Measurements from ENCODE around the gene PILRA. TPM values are rescaled to one million over a fixed set of nuclear protein-coding genes. Genes with fewer than 3 reads are reported as not detected.

PILRA gene
- total and polyA plus RNA-seq, 2 experiments from 2014 or later: 2.2 to 3.0 TPM

- no peaks in the 10 kb centered on the region for H4K20me1 ChIP-seq (ENCODE audit: insufficient read depth, poor library complexity, severe bottlenecking)
- DNase-seq (ENCODE audit: low spot score): no peak
- no peak overlapping the region for H2AFZ ChIP-seq
- H3K79me2 ChIP-seq: no peaks in the 10 kb centered on the region
- no peak overlapping the region for H3K4me2 ChIP-seq
- TF ChIP-seq EZH2 (IDR thresholded peaks at IDR 0.05; ENCODE audit: borderline replicate concordance) (no peak), EZH2phosphoT487 (IDR thresholded peaks at IDR 0.05; ENCODE audit: low read depth, severe bottlenecking, unreplicated experiment) (no peak), CTCF (IDR thresholded peaks at IDR 0.05; ENCODE audit: poor library complexity) (no peak)
- peaks cover 3% of the 10 kb centered on the region for H3K27me3 ChIP-seq
- H3K36me3 ChIP-seq (replicated peaks; ENCODE audit: insufficient read depth, low read depth): no peaks in the 10 kb centered on the region
- no peak overlapping the region for H3K27ac ChIP-seq
- no peaks in the 10 kb centered on the region for H3K9me2 ChIP-seq (replicated peaks; ENCODE audit: insufficient read depth)
- H3K9me3 ChIP-seq (ENCODE audit: low read depth): no peaks in the 10 kb centered on the region
- 93% methylated on average over 6 of the region's 6 CpGs for WGBS (ENCODE audit: low lambda C conversion rate, missing lambda C conversion rate)
- H3K4me1 ChIP-seq (ENCODE audit: insufficient read depth): no peaks in the 10 kb centered on the region
- H3K4me3 ChIP-seq: no peak overlapping the region
These were observed 11.5 kb downstream of the PILRA start for GRCh38 chr7:100384628-100385294.

- Histone ChIP-seq H4K20me1 (ENCODE audit: insufficient read depth, poor library complexity, severe bottlenecking) (no peaks in the 10 kb centered on the region), H3K27ac (no peak overlapping the region), H3K9me3 (ENCODE audit: low read depth) (no peaks in the 10 kb centered on the region), H3K9me2 (replicated peaks; ENCODE audit: insufficient read depth) (no peaks in the 10 kb centered on the region), H2AFZ (no peak overlapping the region), H3K79me2 (no peaks in the 10 kb centered on the region), H3K4me2 (no peak overlapping the region), H3K4me1 (ENCODE audit: insufficient read depth) (no peaks in the 10 kb centered on the region), H3K36me3 (replicated peaks; ENCODE audit: insufficient read depth, low read depth) (no peaks in the 10 kb centered on the region), H3K4me3 (no peak overlapping the region), H3K27me3 (peaks cover 3% of the 10 kb centered on the region)
- TF ChIP-seq CTCF (IDR thresholded peaks at IDR 0.05; ENCODE audit: poor library complexity): no peak
- no peak for TF ChIP-seq EZH2 (IDR thresholded peaks at IDR 0.05; ENCODE audit: borderline replicate concordance)
- no peak for TF ChIP-seq EZH2phosphoT487 (IDR thresholded peaks at IDR 0.05; ENCODE audit: low read depth, severe bottlenecking, unreplicated experiment)
- 91% methylated on average over 5 of the region's 5 CpGs for WGBS (ENCODE audit: low lambda C conversion rate, missing lambda C conversion rate)
- DNase-seq (ENCODE audit: low spot score): no peak
These were observed 13.7 kb downstream of the PILRA start for GRCh38 chr7:100386940-100387339.

- no peak for TF ChIP-seq EZH2phosphoT487 (IDR thresholded peaks at IDR 0.05; ENCODE audit: low read depth, severe bottlenecking, unreplicated experiment)
- TF ChIP-seq EZH2 (IDR thresholded peaks at IDR 0.05; ENCODE audit: borderline replicate concordance): no peak
- no peak for TF ChIP-seq CTCF (IDR thresholded peaks at IDR 0.05; ENCODE audit: poor library complexity)
- 67% methylated on average over 2 of the region's 2 CpGs for WGBS (ENCODE audit: low lambda C conversion rate, missing lambda C conversion rate)
- H3K9me2 ChIP-seq (replicated peaks; ENCODE audit: insufficient read depth): no peaks in the 10 kb centered on the region
These were observed 14.4 kb downstream of the PILRA start for GRCh38 chr7:100387695-100388094.

More at GRCh38 chr7:100387695-100388094, 14.4 kb downstream of the PILRA start:
- H3K4me3 ChIP-seq: no peak overlapping the region
- peaks cover 3% of the 10 kb centered on the region for H3K27me3 ChIP-seq
- no peaks in the 10 kb centered on the region for H3K4me1 ChIP-seq (ENCODE audit: insufficient read depth)
- H4K20me1 ChIP-seq (ENCODE audit: insufficient read depth, poor library complexity, severe bottlenecking): no peaks in the 10 kb centered on the region
- no peak overlapping the region for H3K27ac ChIP-seq
- no peaks in the 10 kb centered on the region for H3K79me2 ChIP-seq
- DNase-seq (ENCODE audit: low spot score): no peak
- no peak overlapping the region for H2AFZ ChIP-seq
- H3K4me2 ChIP-seq: no peak overlapping the region
- H3K9me3 ChIP-seq (ENCODE audit: low read depth): no peaks in the 10 kb centered on the region
- no peaks in the 10 kb centered on the region for H3K36me3 ChIP-seq (replicated peaks; ENCODE audit: insufficient read depth, low read depth)

Measured in hepatocyte (in vitro differentiated cells).